Measurements from ENCODE around the gene TIAM2. TPM values are rescaled to one million over a fixed set of nuclear protein-coding genes. Genes with fewer than 3 reads are reported as not detected.

TIAM2 gene
- total and polyA plus RNA-seq, 10 donors = 4.3 to 21.9 (median 12.9) TPM

- Histone ChIP-seq H3K27me3 (replicated peaks in 1 of 7) (no peaks in the 10 kb centered on the region), H3K4me1 (no peaks in the 10 kb centered on the region), H3K4me3 (no peak overlapping the region), H3K9me3 (no peaks in the 10 kb centered on the region), H3K36me3 (no peaks in the 10 kb centered on the region), H3K27ac (no peak overlapping the region)
- TF ChIP-seq POLR2AphosphoS5 (IDR thresholded peaks at IDR 0.05) (no peak), POLR2A (IDR thresholded peaks at IDR 0.05) (no peak)
- TF ChIP-seq, protein P1, sequence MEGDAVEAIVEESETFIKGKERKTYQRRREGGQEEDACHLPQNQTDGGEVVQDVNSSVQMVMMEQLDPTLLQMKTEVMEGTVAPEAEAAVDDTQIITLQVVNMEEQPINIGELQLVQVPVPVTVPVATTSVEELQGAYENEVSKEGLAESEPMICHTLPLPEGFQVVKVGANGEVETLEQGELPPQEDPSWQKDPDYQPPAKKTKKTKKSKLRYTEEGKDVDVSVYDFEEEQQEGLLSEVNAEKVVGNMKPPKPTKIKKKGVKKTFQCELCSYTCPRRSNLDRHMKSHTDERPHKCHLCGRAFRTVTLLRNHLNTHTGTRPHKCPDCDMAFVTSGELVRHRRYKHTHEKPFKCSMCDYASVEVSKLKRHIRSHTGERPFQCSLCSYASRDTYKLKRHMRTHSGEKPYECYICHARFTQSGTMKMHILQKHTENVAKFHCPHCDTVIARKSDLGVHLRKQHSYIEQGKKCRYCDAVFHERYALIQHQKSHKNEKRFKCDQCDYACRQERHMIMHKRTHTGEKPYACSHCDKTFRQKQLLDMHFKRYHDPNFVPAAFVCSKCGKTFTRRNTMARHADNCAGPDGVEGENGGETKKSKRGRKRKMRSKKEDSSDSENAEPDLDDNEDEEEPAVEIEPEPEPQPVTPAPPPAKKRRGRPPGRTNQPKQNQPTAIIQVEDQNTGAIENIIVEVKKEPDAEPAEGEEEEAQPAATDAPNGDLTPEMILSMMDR (IDR thresholded peaks at IDR 0.05 in 8 of 11, conservative IDR thresholded peaks at IDR 0.05 in 3 of 11) = no peak
- intact Hi-C loops (cut with DNase I; ENCODE audit: low total_unique reads) = no loop called here
- DNase-seq = no peak
- 86 to 95% (median 92%) methylated on average over 2 of the region's 2 CpGs for WGBS, 5 donors
Observed at GRCh38 chr6:155040154-155040553, 45.0 kb downstream of the TIAM2 start.

- DNase-seq = no peak
- Histone ChIP-seq H3K36me3 (no peaks in the 10 kb centered on the region), H3K4me3 (no peak overlapping the region), H3K27me3 (replicated peaks in 1 of 7) (no peaks in the 10 kb centered on the region), H3K9me3 (no peaks in the 10 kb centered on the region), H3K4me1 (no peaks in the 10 kb centered on the region), H3K27ac (no peak overlapping the region)
- TF ChIP-seq POLR2A (IDR thresholded peaks at IDR 0.05) (no peak), POLR2AphosphoS5 (IDR thresholded peaks at IDR 0.05) (no peak)
- TF ChIP-seq, protein P1 (IDR thresholded peaks at IDR 0.05 in 8 of 11, conservative IDR thresholded peaks at IDR 0.05 in 3 of 11) = no peak
- WGBS, 5 donors = 79 to 94% (median 87%) methylated on average over 2 of the region's 2 CpGs
- intact Hi-C loops (cut with DNase I; ENCODE audit: low total_unique reads) = no loop called here
Observed at GRCh38 chr6:155040901-155041650, 46.0 kb downstream of the TIAM2 start.

DNA sequence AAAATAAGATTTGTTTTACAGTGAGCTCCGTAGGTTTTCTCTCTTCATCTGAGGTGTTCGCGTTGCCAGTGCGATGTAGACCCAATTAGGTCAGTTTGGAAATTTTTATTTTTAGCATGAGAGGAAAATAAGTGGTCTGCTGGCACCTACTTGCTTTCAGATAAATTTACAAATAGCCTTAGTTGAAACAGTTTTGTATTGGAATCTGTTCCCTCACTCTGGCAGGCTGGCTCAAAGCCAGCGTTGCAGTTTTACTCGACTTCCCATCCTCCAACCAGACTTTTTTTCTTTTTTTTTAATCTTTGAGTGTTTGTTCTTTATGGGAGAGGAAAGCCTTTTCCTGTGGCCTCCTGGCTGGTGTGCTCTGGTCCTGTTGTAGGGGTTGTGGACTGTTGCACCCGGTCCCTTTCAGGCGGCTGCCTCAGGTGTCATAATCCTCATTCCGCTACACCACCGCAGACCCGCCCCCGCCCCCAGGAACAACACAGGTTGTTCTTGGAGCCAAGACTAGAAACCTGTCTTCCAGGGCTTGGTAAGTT is 46.7 kb downstream of the TIAM2 start:
- H3K4me3 ChIP-seq = no peak overlapping the region
- H3K4me1 ChIP-seq = no peaks in the 10 kb centered on the region
- no peak overlapping the region for H3K27ac ChIP-seq
- WGBS, 5 donors = 76 to 83% (median 79%) methylated on average over 12 of the region's 12 CpGs
- no peaks in the 10 kb centered on the region for H3K36me3 ChIP-seq
- TF ChIP-seq POLR2A (IDR thresholded peaks at IDR 0.05) (no peak), POLR2AphosphoS5 (IDR thresholded peaks at IDR 0.05) (no peak)
- TF ChIP-seq, protein P1 (IDR thresholded peaks at IDR 0.05 in 8 of 11, conservative IDR thresholded peaks at IDR 0.05 in 3 of 11) = no peak
- no peaks in the 10 kb centered on the region for H3K9me3 ChIP-seq
- intact Hi-C loops (cut with DNase I; ENCODE audit: low total_unique reads) = no loop called here
- DNase-seq = no peak
- no peaks in the 10 kb centered on the region for H3K27me3 ChIP-seq (replicated peaks in 1 of 7)

GRCh38 chr6:155042983-155043382 is 47.9 kb downstream of the TIAM2 start:
- intact Hi-C loops (cut with DNase I; ENCODE audit: low total_unique reads) = no loop called here
- H3K36me3 ChIP-seq = no peaks in the 10 kb centered on the region
- DNase-seq = no peak
- H3K4me3 ChIP-seq = no peak overlapping the region
- no peak for TF ChIP-seq POLR2A (IDR thresholded peaks at IDR 0.05)
- no peak for TF ChIP-seq POLR2AphosphoS5 (IDR thresholded peaks at IDR 0.05)
- TF ChIP-seq, protein P1 (IDR thresholded peaks at IDR 0.05 in 8 of 11, conservative IDR thresholded peaks at IDR 0.05 in 3 of 11) = no peak
- no peaks in the 10 kb centered on the region for H3K27me3 ChIP-seq (replicated peaks in 1 of 7)
- no peaks in the 10 kb centered on the region for H3K4me1 ChIP-seq
- 75 to 91% (median 82%) methylated on average over 2 of the region's 2 CpGs for WGBS, 5 donors
- no peaks in the 10 kb centered on the region for H3K9me3 ChIP-seq
- no peak overlapping the region for H3K27ac ChIP-seq

Measured in spleen (tissue), 11 donors.